IPS-NIHi11 (cell line): ENCODE measurements around the gene DAPP1.

ENCODE experiments used
- DNase-seq: peaks from one replicate; pipeline ENCODE4 v3.0.0; 2012; ENCODE audit warnings: mixed read lengths, low spot score

DAPP1 gene

GRCh38 chr4:99917575-99917974 lies 100.9 kb downstream of the DAPP1 start:
- DNase-seq = no peak

GRCh38 chr4:99918656-99919055 lies 102.0 kb downstream of the DAPP1 start:
- no peak for DNase-seq
